Measurements from ENCODE around the gene SLC5A3. TPM values are rescaled to one million over a fixed set of nuclear protein-coding genes. Genes with fewer than 3 reads are reported as not detected.

SLC5A3 gene
- total and polyA plus RNA-seq, 2 of the 8 experiments (the other 6 are each of a cell fraction or from before 2014, with no cell fraction given) = 4.0 to 19.4 TPM

DNA sequence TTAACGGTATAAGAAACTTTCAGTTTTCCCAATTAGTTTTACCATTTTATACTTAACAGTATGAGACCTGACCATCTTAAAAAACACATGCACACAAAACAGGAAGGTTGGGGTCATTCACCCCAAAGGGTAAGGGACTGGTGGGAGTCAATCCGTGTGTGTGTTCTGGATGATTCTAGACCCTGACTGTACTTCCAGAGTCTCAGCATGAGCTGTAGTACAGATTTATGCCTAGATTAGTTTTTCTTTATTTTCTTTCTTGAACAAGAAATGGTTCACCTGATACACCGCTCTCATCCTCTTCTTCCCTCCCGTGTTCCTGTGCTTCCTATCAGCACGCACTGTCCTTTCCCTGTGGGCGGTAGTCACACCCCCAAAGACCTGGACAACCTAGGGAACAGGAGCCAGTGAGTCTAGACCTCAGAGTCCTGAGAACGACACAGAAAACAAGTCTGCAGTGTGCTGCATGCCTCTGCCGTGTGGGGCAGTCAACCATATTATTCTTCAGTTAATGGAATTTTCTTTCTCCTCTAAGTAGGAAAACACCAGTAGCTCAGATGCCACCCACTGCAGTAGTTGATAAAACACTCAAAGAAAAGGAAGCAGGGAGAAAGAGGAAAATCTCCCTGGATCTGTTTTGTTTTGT, 38.9 kb upstream of the SLC5A3 start:
- Histone ChIP-seq H3K4me2 (ENCODE audit: insufficient read depth in 1 of 2, low read depth in 2 of 2, low read length in 2 of 2) (no peak overlapping the region), H3K27ac (ENCODE audit: low read depth, low read length) (no peak overlapping the region), H3K18ac (ENCODE audit: extremely low read depth, low read length) (no peak overlapping the region), H2BK5ac (ENCODE audit: low read depth, low read length) (no peak overlapping the region), H2AFZ (ENCODE audit: low read length) (no peak overlapping the region), H3K9ac (replicated peaks in 1 of 4; ENCODE audit: extremely low read depth in 1 of 4, low read depth in 3 of 4, low read length in 3 of 4) (no peak overlapping the region), H3K23me2 (ENCODE audit: low read depth, low read length) (no peaks in the 10 kb centered on the region), H3K23ac (ENCODE audit: insufficient read length) (no peak overlapping the region), H3K79me2 (ENCODE audit: control insufficient read depth in 1 of 2, insufficient read depth in 2 of 2, low read length in 2 of 2) (no peaks in the 10 kb centered on the region), H4K5ac (ENCODE audit: insufficient read length, low read depth, low read length) (no peak overlapping the region), H3K4me3 (ENCODE audit: extremely low read depth in 1 of 4, insufficient read depth in 2 of 4, low read depth in 3 of 4, low read length in 4 of 4) (no peak overlapping the region), H2BK15ac (ENCODE audit: low read length) (no peak overlapping the region), H3K27me3 (replicated peaks in 1 of 4; ENCODE audit: control insufficient read depth in 3 of 4, extremely low read depth in 1 of 4, insufficient read depth in 3 of 4, low read length in 3 of 4) (no peaks in the 10 kb centered on the region), H2BK120ac (replicated peaks; ENCODE audit: low read depth, low read length) (no peak overlapping the region), H2AK5ac (ENCODE audit: low read depth, low read length) (no peak overlapping the region), H2BK20ac (ENCODE audit: low read length) (no peak overlapping the region), H4K91ac (replicated peaks; ENCODE audit: insufficient read length, low read length) (no peak overlapping the region), H3K14ac (ENCODE audit: insufficient read length) (no peak overlapping the region), H3K56ac (replicated peaks; ENCODE audit: insufficient read length, low read depth, low read length) (no peak overlapping the region), H3K9me3 (ENCODE audit: insufficient read depth in 2 of 2, low read depth in 1 of 2, low read length in 1 of 2) (no peaks in the 10 kb centered on the region), H4K20me1 (replicated peaks in 1 of 2; ENCODE audit: control insufficient read depth in 1 of 2, insufficient read depth in 2 of 2, low read length in 2 of 2) (no peaks in the 10 kb centered on the region), H4K8ac (ENCODE audit: extremely low read depth, insufficient read depth, low read length) (no peak overlapping the region), H3K4me1 (replicated peaks in 1 of 4; ENCODE audit: control insufficient read depth in 3 of 4, insufficient read depth in 4 of 4, low read length in 3 of 4) (peaks cover 0 to 9% (median 4%) of the 10 kb centered on the region in 4 experiments; a peak in 6 of 7 replicates), H3K36me3 (ENCODE audit: control insufficient read depth in 2 of 4, insufficient read depth in 4 of 4, low read length in 3 of 4) (no peaks in the 10 kb centered on the region), H3K79me1 (ENCODE audit: low read depth, low read length) (no peaks in the 10 kb centered on the region), H3K4ac (replicated peaks; ENCODE audit: insufficient read length, low read depth, low read length) (no peak overlapping the region), H2BK12ac (ENCODE audit: low read depth, low read length) (no peak overlapping the region)
- TF ChIP-seq ASH2L (IDR thresholded peaks at IDR 0.05; ENCODE audit: low read length) = no peak
- TF ChIP-seq RXRA (IDR thresholded peaks at IDR 0.05; ENCODE audit: insufficient read depth, low read depth, low read length) = no peak
- TF ChIP-seq KDM1A (IDR thresholded peaks at IDR 0.05; ENCODE audit: borderline replicate concordance, low read length) = no peak
- TF ChIP-seq, protein P1, sequence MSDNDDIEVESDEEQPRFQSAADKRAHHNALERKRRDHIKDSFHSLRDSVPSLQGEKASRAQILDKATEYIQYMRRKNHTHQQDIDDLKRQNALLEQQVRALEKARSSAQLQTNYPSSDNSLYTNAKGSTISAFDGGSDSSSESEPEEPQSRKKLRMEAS (IDR thresholded peaks at IDR 0.05) = no peak
- TF ChIP-seq SP4 (IDR thresholded peaks at IDR 0.05; ENCODE audit: low read length) = no peak
- 86% methylated on average over 8 of the region's 8 CpGs; no CpG with 5 or more reads in 1 of the 2 experiments for WGBS, 2 experiments (ENCODE audit: extremely low coverage in 1 of 2, insufficient coverage in 1 of 2, insufficient read length in 1 of 2, insufficient replicate concordance in 2 of 2, low coverage in 1 of 2, low lambda C conversion rate in 2 of 2, missing lambda C conversion rate in 1 of 2)
- ChIA-PET POLR2A (ENCODE audit: partially characterized antibody) (interaction anchor here (1.4 kb wide), 2 partner anchors 18 to 39 kb away, joined by 3 to 5 read pairs; partner anchors contain the start of genes MRPS6 and SLC5A3), CTCF (ENCODE audit: partially characterized antibody) (interaction anchor here (0.6 to 1.3 kb wide), 8 partner anchors 14 to 114 kb away, joined by 3 to 5 read pairs (median 3); no protein-coding TSS in a partner anchor)
- DNase-seq (ENCODE audit: low read depth in 1 of 2, low spot score in 2 of 2) = no peak
- no peak for FAIRE-seq
